HG02623 (cell line): ENCODE data around the gene C4orf33.
"Not testable (repeated sequence)": the region's sequence is repeated elsewhere in the genome, so short reads cannot be mapped to it uniquely, and the experiment has no call there.

Source experiments
- ATAC-seq: cut with Tn5 transposase; IDR thresholded peaks from one replicate; pipeline ENCODE4 v1.9.1; 2021; ENCODE audit warnings: moderate library complexity; ENCODE audit not compliant: unreplicated experiment

The C4orf33 gene

DNA sequence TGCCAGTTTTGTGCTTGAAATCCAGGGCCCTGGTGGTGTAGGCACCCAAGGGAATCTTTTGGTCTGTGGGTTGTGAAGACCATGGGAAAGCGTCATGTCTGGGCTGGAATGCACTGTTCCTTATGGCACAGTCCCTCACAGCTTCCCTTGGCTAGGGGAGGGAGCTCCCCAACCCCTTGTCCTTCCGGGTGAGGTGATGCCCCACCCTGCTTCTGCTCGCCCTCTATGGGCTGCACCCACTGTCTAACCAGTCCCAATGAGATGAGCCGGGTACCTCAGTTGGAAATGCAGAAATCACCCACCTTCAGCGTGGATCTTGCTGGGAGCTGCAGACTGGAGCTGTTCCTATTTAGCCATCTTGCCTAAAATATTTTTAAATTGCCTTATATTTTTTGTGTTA is 30.7 kb downstream of the C4orf33 start:
- not testable (repeated sequence) for ATAC-seq

DNA sequence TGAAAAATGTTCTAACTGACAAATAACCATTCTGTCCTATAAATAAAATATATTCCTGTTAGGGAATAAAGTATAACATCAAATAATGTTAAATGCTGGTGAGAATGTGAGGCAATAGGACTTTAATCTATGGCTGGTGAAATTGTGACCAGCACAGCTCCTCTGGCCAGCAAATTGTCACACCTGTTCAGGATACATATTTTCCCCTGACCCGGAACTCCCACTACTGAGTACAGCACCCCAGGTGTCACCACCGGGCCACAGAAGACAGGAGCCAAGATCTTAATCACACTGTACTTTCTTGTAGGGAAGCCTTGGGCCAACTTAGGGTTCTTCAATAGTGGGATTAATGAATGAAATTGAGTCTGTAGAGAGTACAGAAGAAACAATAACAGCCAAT is 33.2 kb downstream of the C4orf33 start:
- no peak for ATAC-seq

DNA sequence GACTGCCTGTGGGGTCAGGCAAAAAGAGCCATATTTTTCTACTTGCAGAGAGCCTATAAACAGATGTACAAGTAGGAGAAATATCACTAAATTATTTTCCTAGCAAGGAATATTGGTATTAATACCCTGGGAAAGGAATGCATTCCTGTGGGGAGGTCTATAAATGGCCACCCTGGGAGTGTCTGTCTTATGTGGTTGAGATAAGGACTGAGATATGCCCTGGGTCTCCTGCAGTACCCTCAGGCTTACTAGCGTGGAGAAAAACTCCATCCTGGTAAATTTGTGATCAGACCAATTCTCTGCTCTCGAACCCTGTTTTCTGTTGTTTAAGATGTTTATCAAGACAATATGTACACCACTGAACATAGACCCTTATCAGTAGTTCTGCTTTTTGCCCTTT is 35.4 kb downstream of the C4orf33 start:
- ATAC-seq, result no peak

DNA sequence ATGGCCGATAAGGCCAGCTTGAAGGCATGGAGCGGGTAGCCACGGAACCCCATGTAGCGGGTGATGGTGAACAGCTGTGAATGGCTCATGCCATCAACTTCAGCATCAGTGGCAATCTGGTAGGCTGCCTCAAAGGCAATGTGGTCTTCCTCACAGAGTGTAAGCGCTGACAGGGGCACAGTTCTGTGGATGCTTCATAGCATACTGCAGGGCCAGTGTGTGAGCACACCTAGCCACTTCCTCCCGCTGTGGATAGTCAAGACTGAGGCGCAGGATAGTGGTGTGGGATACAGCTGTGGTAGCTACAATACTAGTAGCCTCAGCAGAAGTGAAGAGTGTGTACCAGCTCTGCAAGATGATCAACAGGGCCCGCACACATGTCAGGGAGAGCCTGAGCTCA is 40.5 kb downstream of the C4orf33 start:
- no peak for ATAC-seq

DNA sequence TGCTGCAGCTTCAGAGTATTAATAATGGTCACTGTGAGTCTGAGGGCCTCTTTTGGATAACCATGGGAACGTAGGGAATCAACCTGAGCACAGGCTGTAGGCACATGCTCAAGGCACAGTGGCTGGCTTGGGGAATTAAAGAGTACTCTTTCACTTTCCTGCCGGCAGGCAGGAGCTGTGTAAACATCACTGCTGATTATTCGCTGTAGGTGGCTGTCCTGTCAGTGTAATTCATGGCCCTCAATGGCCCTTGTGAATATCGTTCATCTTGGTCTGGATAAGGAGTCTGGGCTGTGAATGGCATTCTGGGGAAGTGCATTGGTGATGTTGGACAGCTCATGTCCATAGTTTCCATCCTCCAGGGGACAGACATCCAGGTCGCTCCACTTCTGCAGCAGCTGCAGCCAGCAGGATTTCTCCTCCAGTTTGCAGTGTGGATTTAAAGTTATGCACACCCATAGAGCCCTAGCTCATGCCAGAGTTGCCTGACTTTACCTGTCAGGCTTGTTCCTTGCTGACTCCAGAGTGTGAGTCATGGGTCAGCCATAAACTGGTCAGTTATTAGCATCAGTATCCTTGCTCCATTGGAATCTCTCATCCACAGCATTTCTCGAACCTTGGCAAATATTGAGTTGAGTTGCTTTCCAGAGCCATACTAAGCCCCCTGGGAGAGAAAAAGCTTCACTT is 43.0 kb downstream of the C4orf33 start:
- no peak for ATAC-seq

DNA sequence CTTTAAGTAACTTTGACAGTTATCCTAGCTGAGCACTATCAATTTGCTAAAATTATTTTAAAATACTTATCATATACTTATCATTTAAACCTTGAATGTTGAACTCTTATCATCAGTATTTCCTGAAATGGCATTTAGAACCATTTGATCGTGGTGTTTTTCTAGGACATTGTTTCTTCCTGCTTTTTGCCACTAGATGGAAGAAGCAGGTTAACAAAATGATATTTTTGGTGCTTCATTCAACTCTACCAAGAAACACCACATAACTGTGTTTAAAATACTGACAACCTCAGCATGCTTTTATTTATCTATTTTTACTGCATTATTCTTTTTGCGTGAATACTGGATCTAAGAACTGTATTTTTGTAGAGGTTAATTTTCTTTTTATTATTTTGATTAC is 44.6 kb downstream of the C4orf33 start:
- no peak for ATAC-seq

GRCh38 chr4:129143359-129143758 is 47.4 kb downstream of the C4orf33 start:
- ATAC-seq, result no peak

- no peak for ATAC-seq
Observed at GRCh38 chr4:129144755-129145206, 48.8 kb downstream of the C4orf33 start.

- ATAC-seq, result no peak
Observed at GRCh38 chr4:129145222-129145730, 49.3 kb downstream of the C4orf33 start.

- no peak for ATAC-seq
Observed at GRCh38 chr4:129146639-129147038, 50.7 kb downstream of the C4orf33 start.

DNA sequence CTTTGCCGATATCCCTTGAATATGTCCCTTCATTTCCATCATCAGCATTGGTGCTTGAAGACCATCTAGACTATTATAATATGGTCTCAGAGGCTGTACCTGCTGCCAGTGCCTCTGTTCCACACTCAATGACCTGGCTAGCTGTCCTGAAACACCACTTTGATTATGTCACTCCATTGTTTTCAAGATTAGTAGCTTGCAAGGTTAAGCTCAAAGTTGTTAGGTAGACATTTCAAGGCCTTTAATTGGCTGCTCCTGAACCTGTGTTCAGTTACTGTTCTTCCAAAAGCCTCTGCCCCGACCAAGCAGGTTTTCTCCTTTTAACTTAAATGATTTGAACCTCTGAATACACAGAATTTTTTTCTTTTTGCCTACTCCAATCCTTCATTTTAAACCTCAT is 52.9 kb downstream of the C4orf33 start:
- no peak for ATAC-seq

DNA sequence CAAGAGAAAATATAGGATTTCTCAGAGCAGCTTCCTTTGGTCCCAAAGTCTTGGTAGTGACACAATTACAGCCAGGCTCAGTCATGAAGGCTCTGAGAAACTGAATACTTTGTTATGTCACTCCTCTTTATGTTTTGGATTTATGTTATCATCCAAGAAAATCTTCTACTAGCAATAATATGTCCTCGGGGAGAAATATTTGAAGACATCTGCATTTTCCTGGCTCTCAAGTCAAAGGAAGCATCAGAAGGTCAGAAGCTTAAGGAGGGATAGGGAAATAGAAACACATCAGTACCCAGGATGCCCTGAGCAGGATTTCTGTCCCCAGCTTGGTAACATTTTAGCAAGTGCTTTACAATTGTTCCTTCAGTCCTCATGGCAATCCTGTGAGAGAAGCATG is 54.0 kb downstream of the C4orf33 start:
- no peak for ATAC-seq

GRCh38 chr4:129152350-129152749 is 56.4 kb downstream of the C4orf33 start:
- ATAC-seq, result no peak

DNA sequence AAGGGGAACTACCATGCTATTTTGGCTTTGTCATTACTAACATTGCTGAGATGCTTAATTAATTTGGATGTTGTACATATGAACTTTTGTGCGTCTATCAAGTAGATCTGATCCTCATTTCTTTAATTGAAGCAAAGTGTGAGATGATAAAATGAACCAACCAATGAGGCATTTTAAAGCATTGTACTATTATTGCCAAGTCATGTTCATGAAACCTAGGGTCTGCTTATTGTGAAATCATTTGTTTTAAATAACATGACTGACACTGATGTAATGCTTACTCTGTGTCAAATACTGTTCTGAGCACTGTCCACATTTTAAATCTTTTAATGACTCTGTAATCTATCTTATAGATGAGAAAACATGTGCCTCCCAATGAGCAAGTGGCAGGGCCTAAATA is 57.7 kb downstream of the C4orf33 start:
- no peak for ATAC-seq

GRCh38 chr4:129162450-129162849 is 66.5 kb downstream of the C4orf33 start:
- no peak for ATAC-seq

DNA sequence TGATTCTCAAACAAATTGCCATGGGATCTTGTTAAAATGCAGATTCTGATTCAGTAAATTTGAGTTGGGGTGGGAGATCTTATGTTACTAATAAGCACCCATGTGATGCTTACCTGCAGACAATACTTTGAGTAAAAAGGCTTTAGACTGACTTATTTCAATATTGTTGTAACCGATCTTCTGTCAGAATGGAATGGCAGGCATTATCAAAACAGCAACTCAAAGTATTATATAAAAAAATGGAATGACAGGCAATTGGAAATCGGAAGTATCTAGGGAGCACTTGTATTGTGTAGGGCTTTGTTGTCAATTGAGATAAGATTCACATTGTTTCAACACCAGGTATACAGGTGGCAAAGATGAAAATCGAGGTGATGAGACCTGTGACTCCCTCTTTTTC is 67.5 kb downstream of the C4orf33 start:
- ATAC-seq, result no peak

DNA sequence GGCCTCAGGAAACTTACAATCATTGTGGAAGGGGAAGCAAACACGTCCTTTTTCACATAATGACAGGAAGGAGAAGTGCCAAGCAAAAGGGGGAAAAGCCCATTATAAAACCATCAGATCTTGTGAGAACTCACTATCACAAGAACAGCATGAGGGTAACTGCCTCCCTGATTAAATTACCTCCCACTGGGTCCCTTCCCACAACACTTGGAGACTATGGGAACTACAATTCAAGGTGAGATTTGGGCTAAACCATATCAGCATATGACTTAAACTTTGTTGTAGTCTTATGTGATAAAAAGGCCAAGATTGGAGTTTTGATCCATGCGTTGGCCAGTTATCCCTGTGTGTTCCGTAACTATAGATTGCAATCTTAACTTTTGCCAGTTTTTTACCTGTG is 68.3 kb downstream of the C4orf33 start:
- no peak for ATAC-seq
